Measurements from ENCODE around the gene LCNL1.

Gene LCNL1

GRCh38 chr9:137011907-137012675 lies 29.3 kb downstream of the LCNL1 start:
- H3K27ac ChIP-seq: no peak overlapping the region
- no peaks in the 10 kb centered on the region for H3K27me3 ChIP-seq
- H3K9ac ChIP-seq: no peak overlapping the region
- no peak for TF ChIP-seq Cebpa-rat (IDR thresholded peaks at IDR 0.05)
- peaks cover 34 to 77% (median 58%) of the 10 kb centered on the region in 11 experiments; a peak in 21 of 22 replicates for H3K36me3 ChIP-seq
- no peak overlapping the region for H3K4me2 ChIP-seq
- H3K4me1 ChIP-seq: peaks cover 0 to 13% (median 10%) of the 10 kb centered on the region in 10 experiments; a peak in 13 of 20 replicates
- H3K4me3 ChIP-seq: no peak overlapping the region
- H4K20me1 ChIP-seq: peaks cover 0 to 45% (median 0%) of the 10 kb centered on the region in 11 experiments; a peak in 1 of 22 replicates
- no peaks in the 10 kb centered on the region for H3K9me3 ChIP-seq (replicated peaks in 1 of 11)

GRCh38 chr9:137012694-137013570 lies 30.1 kb downstream of the LCNL1 start:
- H3K27ac ChIP-seq: no peak overlapping the region
- peaks cover 43 to 78% (median 65%) of the 10 kb centered on the region in 11 experiments for H3K36me3 ChIP-seq
- no peak overlapping the region for H3K4me2 ChIP-seq
- H3K9me3 ChIP-seq (replicated peaks in 1 of 11): no peaks in the 10 kb centered on the region
- H3K4me3 ChIP-seq: no peak overlapping the region
- H3K9ac ChIP-seq: no peak overlapping the region
- no peak for TF ChIP-seq Cebpa-rat (IDR thresholded peaks at IDR 0.05)
- no peaks in the 10 kb centered on the region for H3K27me3 ChIP-seq
- H4K20me1 ChIP-seq: peaks cover 0 to 46% (median 0%) of the 10 kb centered on the region in 11 experiments; a peak in 1 of 22 replicates
- H3K4me1 ChIP-seq: peaks cover 0 to 5% (median 3%) of the 10 kb centered on the region in 10 experiments; a peak in 11 of 20 replicates

GRCh38 chr9:137013571-137013940 lies 30.8 kb downstream of the LCNL1 start:
- Histone ChIP-seq H4K20me1 (peaks cover 0 to 42% (median 0%) of the 10 kb centered on the region in 11 experiments; a peak in 1 of 22 replicates), H3K27me3 (no peaks in the 10 kb centered on the region), H3K36me3 (peaks cover 44 to 77% (median 63%) of the 10 kb centered on the region in 11 experiments), H3K4me2 (no peak overlapping the region), H3K4me3 (no peak overlapping the region), H3K9ac (no peak overlapping the region), H3K4me1 (no peaks in the 10 kb centered on the region), H3K9me3 (replicated peaks in 1 of 11) (no peaks in the 10 kb centered on the region), H3K27ac (no peak overlapping the region)
- TF ChIP-seq Cebpa-rat (IDR thresholded peaks at IDR 0.05): no peak

- H3K4me2 ChIP-seq: no peak overlapping the region
- no peak overlapping the region for H3K4me3 ChIP-seq
- peaks cover 0 to 47% (median 0%) of the 10 kb centered on the region in 11 experiments; a peak in 1 of 22 replicates for H4K20me1 ChIP-seq
- H3K9me3 ChIP-seq (replicated peaks in 1 of 11): no peaks in the 10 kb centered on the region
- no peak overlapping the region for H3K9ac ChIP-seq
- no peaks in the 10 kb centered on the region for H3K27me3 ChIP-seq
- no peak overlapping the region for H3K27ac ChIP-seq
- TF ChIP-seq Cebpa-rat (IDR thresholded peaks at IDR 0.05): no peak
- peaks cover 0 to 5% (median 0%) of the 10 kb centered on the region in 10 experiments; a peak in 1 of 20 replicates for H3K4me1 ChIP-seq
- H3K36me3 ChIP-seq: peaks cover 44 to 83% (median 65%) of the 10 kb centered on the region in 11 experiments
These were observed 31.4 kb downstream of the LCNL1 start for GRCh38 chr9:137014166-137014565.

DNA sequence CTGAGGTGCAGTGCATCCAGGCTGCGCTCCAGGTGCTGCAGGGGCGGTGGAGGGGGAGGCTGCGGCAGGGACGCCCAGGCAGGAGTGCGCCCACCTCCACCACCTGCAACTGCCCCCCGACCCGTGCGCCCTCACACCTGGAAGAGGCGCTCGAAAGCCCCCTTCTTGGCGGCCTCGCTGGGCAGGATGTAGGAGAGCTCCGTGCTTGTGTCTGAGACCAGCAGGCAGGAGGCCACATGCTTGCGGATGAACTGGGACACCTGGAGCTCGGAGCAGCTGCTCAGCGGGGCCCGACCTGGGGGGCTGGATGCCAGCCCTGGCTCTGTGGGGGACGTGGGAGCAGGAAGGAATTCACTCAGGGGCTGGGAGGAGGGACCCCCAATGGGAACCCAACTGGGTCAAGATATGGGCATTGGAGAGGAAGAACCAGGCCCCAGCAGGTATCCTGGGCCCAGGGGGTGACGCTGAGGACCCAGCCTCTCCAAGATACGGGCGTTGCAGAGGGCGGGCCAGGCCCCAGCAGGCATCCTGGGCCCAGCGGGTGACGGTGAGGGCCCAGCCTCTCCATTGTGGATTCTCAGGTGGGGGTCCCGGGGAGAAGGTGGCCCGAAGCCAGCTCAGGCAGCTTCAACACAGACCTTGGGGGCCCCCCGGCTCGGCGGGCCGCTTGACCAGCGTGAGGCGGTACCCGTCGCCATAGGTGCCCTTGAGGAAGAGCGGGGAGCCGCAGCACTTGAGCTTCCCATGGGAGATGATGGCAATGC lies 32.2 kb downstream of the LCNL1 start:
- TF ChIP-seq Cebpa-rat (IDR thresholded peaks at IDR 0.05): no peak
- no peak overlapping the region for H3K4me3 ChIP-seq
- H3K4me1 ChIP-seq: peaks cover 0 to 11% (median 6%) of the 10 kb centered on the region in 10 experiments; a peak in 8 of 20 replicates
- no peak overlapping the region for H3K27ac ChIP-seq
- no peak overlapping the region for H3K4me2 ChIP-seq
- peaks cover 0 to 53% (median 0%) of the 10 kb centered on the region in 11 experiments; a peak in 1 of 22 replicates for H4K20me1 ChIP-seq
- no peaks in the 10 kb centered on the region for H3K27me3 ChIP-seq
- no peaks in the 10 kb centered on the region for H3K9me3 ChIP-seq (replicated peaks in 1 of 11)
- H3K36me3 ChIP-seq: peaks cover 42 to 80% (median 64%) of the 10 kb centered on the region in 11 experiments
- no peak overlapping the region for H3K9ac ChIP-seq

- TF ChIP-seq Cebpa-rat (IDR thresholded peaks at IDR 0.05): no peak
- Histone ChIP-seq H3K27me3 (no peaks in the 10 kb centered on the region), H3K4me3 (no peak overlapping the region), H3K4me1 (peaks cover 0 to 12% (median 6%) of the 10 kb centered on the region in 10 experiments; a peak in 8 of 20 replicates), H3K9ac (no peak overlapping the region), H3K27ac (no peak overlapping the region), H3K9me3 (replicated peaks in 1 of 11) (no peaks in the 10 kb centered on the region), H3K4me2 (no peak overlapping the region), H3K36me3 (peaks cover 42 to 84% (median 68%) of the 10 kb centered on the region in 11 experiments), H4K20me1 (peaks cover 0 to 59% (median 0%) of the 10 kb centered on the region in 11 experiments; a peak in 1 of 22 replicates)
These were observed 32.7 kb downstream of the LCNL1 start for GRCh38 chr9:137015540-137015930.

GRCh38 chr9:137015976-137016375 lies 33.2 kb downstream of the LCNL1 start:
- no peak for TF ChIP-seq Cebpa-rat (IDR thresholded peaks at IDR 0.05)
- Histone ChIP-seq H3K27ac (no peak overlapping the region), H4K20me1 (peaks cover 0 to 63% (median under 1%) of the 10 kb centered on the region in 11 experiments; a peak in 8 of 22 replicates), H3K9ac (no peak overlapping the region), H3K4me1 (peaks cover 0 to 14% (median 6%) of the 10 kb centered on the region in 10 experiments; a peak in 8 of 20 replicates), H3K4me2 (no peak overlapping the region), H3K9me3 (replicated peaks in 1 of 11) (no peaks in the 10 kb centered on the region), H3K4me3 (no peak overlapping the region), H3K36me3 (peaks cover 42 to 87% (median 72%) of the 10 kb centered on the region in 11 experiments), H3K27me3 (no peaks in the 10 kb centered on the region)

DNA sequence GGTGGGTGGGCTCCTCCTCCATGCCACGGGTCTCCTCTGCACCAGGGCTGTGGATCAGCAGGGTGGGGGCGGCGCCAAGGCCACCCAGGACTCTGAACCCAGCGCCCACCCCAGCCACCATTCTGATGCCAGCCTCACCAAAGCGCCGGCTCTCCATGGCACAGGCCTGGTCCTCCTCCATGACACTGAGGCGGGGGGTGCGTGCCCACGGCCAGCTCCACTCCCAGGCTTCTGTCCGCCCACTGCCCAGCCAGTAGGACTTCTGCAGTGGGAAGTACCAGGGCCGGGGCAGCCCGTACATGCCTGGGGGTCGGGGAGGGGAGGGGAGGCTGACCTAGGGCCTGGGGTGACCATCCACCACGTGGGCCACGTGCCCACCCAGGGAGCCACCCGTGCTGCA lies 33.6 kb downstream of the LCNL1 start:
- H3K9ac ChIP-seq: no peak overlapping the region
- H3K27ac ChIP-seq: no peak overlapping the region
- H3K4me3 ChIP-seq: no peak overlapping the region
- TF ChIP-seq Cebpa-rat (IDR thresholded peaks at IDR 0.05): no peak
- no peak overlapping the region for H3K4me2 ChIP-seq
- H3K9me3 ChIP-seq (replicated peaks in 1 of 11): no peaks in the 10 kb centered on the region
- peaks cover 0 to 14% (median 6%) of the 10 kb centered on the region in 10 experiments; a peak in 8 of 20 replicates for H3K4me1 ChIP-seq
- H4K20me1 ChIP-seq: peaks cover 0 to 68% (median 5%) of the 10 kb centered on the region in 11 experiments; a peak in 10 of 22 replicates
- peaks cover 42 to 87% (median 69%) of the 10 kb centered on the region in 11 experiments for H3K36me3 ChIP-seq
- H3K27me3 ChIP-seq: no peaks in the 10 kb centered on the region
